HPDE6-E6E7 (cell line): ENCODE data around the gene OTOP3.
"Not testable (repeated sequence)": the region's sequence is repeated elsewhere in the genome, so short reads cannot be mapped to it uniquely, and the experiment has no call there.

Source experiments
- DNase-seq: peaks from one replicate; pipeline ENCODE4 v3.0.0; 2011; ENCODE audit warnings: missing footprints; ENCODE audit errors: extremely low spot score

The OTOP3 gene

GRCh38 chr17:74961657-74962350 lies 26.1 kb downstream of the OTOP3 start:
- DNase-seq: peak; percentile 87

GRCh38 chr17:74962622-74963394 lies 27.1 kb downstream of the OTOP3 start:
- DNase-seq: no peak

GRCh38 chr17:74963656-74964055 lies 28.0 kb downstream of the OTOP3 start:
- no peak for DNase-seq

- DNase-seq: no peak
Measured at GRCh38 chr17:74964246-74964761, 28.6 kb downstream of the OTOP3 start.

GRCh38 chr17:74964988-74965622 lies 29.4 kb downstream of the OTOP3 start:
- no peak for DNase-seq

GRCh38 chr17:74968361-74968780 lies 32.7 kb downstream of the OTOP3 start:
- no peak for DNase-seq

GRCh38 chr17:74969501-74969900 lies 33.8 kb downstream of the OTOP3 start:
- DNase-seq: not testable (repeated sequence)

- DNase-seq: no peak
Measured at GRCh38 chr17:74970395-74970794, 34.7 kb downstream of the OTOP3 start.

GRCh38 chr17:74971069-74971841 lies 35.6 kb downstream of the OTOP3 start:
- DNase-seq: no peak

- DNase-seq: no peak
Measured at GRCh38 chr17:74971842-74972106, 36.1 kb downstream of the OTOP3 start.

- DNase-seq: no peak
Measured at GRCh38 chr17:74972107-74972972, 36.6 kb downstream of the OTOP3 start, which contains the start of gene HID1. HID1 (minus strand) TSS chr17:74972759; CDS start chr17:74972656, 103 bp downstream.

GRCh38 chr17:74972973-74973328 lies 37.3 kb downstream of the OTOP3 start:
- no peak for DNase-seq

- DNase-seq: no peak
Measured at GRCh38 chr17:74975943-74976342, 40.2 kb downstream of the OTOP3 start.

GRCh38 chr17:74977802-74978201 lies 42.1 kb downstream of the OTOP3 start:
- no peak for DNase-seq

- DNase-seq: no peak
Measured at GRCh38 chr17:74978240-74978639, 42.5 kb downstream of the OTOP3 start.

- no peak for DNase-seq
Measured at GRCh38 chr17:74979408-74980146, 43.9 kb downstream of the OTOP3 start.

GRCh38 chr17:74981318-74981978 lies 45.8 kb downstream of the OTOP3 start:
- no peak for DNase-seq

- DNase-seq: no peak
Measured at GRCh38 chr17:74981979-74982662, 46.4 kb downstream of the OTOP3 start.

- DNase-seq: not testable (repeated sequence)
Measured at GRCh38 chr17:74982663-74983313, 47.1 kb downstream of the OTOP3 start.
